Muscle of leg (tissue), 11 donors: ENCODE data around the gene AGBL1. TPM values are rescaled to one million over a fixed set of nuclear protein-coding genes. Genes with fewer than 3 reads are reported as not detected.

Experiments
- DNase-seq: peaks from one replicate; pipeline ENCODE4 v3.0.0; 2013
- H3K27ac ChIP-seq: one replicate; pipeline ENCODE4 v1.5.1; 2013; ENCODE audit warnings: mild to moderate bottlenecking, low read length, control low read depth
- H3K27me3 ChIP-seq: one replicate; pipeline ENCODE4 v1.6.1; 2013; ENCODE audit warnings: low read length; ENCODE audit not compliant: control insufficient read depth, insufficient read depth
- H3K36me3 ChIP-seq: one replicate; pipeline ENCODE4 v1.6.1; 2013; ENCODE audit warnings: low read length; ENCODE audit not compliant: control insufficient read depth, insufficient read depth
- H3K4me1 ChIP-seq: one replicate; pipeline ENCODE4 v1.6.1; 2013; ENCODE audit warnings: low read length; ENCODE audit not compliant: control insufficient read depth, insufficient read depth
- H3K4me3 ChIP-seq: one replicate; pipeline ENCODE4 v1.5.1; 2013; ENCODE audit warnings: low read length, control low read depth
- H3K9me3 ChIP-seq: replicated peaks from 2 replicates; pipeline ENCODE4 v1.6.1; 2013; ENCODE audit warnings: low read depth, low read length; ENCODE audit not compliant: control insufficient read depth
- WGBS: methylation state at CpG from one replicate; pipeline ENCODE4 v1.1.5; 2013; ENCODE audit warnings: missing lambda C conversion rate; ENCODE audit not compliant: insufficient coverage; 5-methylcytosine and 5-hydroxymethylcytosine counted together
- polyA plus RNA-seq, 8 donors: library from polyadenylated mRNA; unstranded; fragments of 120-200 nt; gene quantifications; one replicate each; pipeline versions ENCODE4 v1.2.1 to v1.2.3, GENCODE V29; 2013; ENCODE audit warnings: inconsistent platforms in 1 of 8, low replicate concordance in 1 of 8; ENCODE audit not compliant: insufficient read length in 8 of 8, insufficient read depth in 1 of 8
- total RNA-seq: library from RNA; stranded (reverse); fragments of 120-200 nt; gene quantifications from one replicate; pipeline ENCODE4 v1.2.4, GENCODE V29; 2013

Gene AGBL1
- total and polyA plus RNA-seq, 9 donors: 6.0 to 18.1 (median 7.9) TPM

DNA sequence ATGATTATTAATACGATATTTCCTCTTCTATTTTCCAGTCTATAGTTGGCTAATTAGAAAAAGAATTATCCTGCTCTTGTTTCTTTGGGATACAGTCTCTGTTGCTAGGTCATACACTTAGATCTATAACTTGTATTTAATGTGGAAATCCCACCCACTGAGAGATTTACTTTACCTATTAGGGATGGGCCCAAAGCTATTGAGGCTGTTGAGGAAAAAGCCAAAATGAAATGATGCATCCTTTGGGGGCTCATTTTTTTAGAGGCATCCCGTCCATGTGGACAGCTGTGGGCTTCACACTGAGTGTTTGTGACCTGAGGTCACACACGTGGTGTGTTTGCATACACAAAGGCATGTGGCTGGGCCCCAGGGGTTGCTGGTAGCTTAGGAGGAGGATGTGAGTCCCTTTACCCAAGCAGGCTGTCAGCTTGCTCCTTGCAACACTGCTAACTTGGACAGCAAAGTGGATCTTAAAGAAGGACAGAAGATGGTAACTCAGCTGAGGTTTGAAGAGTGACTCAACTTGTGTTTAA lies 477.4 kb downstream of the AGBL1 start:
- Histone ChIP-seq H3K4me3 (no peak overlapping the region), H3K36me3 (no peaks in the 10 kb centered on the region), H3K4me1 (peaks cover 21% of the 10 kb centered on the region), H3K27me3 (no peaks in the 10 kb centered on the region), H3K9me3 (no peaks in the 10 kb centered on the region), H3K27ac (peak overlapping the region; percentile 38)
- DNase-seq: peak; percentile 89
- 0% methylated on average over 1 of the region's 3 CpGs for WGBS

DNA sequence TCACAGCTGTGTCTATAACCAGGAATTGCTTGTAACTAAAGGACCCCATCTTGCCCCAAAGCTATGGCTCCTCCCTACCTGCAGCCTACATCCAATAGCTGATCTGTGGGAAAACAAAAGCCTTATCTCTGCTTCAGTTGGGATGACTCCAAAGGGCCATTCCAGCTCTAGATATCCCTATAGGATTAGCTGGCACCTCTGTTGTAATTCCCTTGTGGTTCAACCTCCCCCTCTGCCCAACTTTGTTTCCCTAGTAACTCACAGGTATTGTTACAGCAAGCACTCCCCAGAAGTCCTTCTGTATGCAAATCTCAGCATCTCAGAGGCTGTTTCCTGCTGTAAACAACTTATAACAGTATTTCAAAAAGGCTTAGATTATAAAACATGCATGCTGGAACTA lies 478.6 kb downstream of the AGBL1 start:
- Histone ChIP-seq H3K27ac (no peak overlapping the region), H3K36me3 (no peaks in the 10 kb centered on the region), H3K9me3 (no peaks in the 10 kb centered on the region), H3K4me1 (peaks cover 21% of the 10 kb centered on the region), H3K27me3 (no peaks in the 10 kb centered on the region), H3K4me3 (no peak overlapping the region)
- no peak for DNase-seq

DNA sequence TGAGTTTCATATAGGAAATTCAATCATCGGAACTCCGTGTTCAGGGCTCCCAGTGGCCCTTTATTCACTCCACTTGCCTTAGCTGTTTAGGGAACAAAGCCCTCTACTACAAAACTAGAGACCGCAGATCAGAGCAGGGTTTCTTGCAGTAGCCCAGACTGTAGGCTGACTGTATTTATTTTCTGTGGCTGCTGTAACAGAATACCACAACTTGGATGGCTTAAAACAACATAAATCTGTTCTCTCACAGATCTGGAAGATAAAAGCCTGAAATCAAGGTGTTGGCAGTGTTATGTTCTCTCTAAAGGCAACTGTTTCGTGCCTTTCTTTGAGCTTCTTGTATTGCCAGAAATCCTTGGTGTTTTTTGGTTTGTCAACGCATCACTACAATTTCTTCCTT lies 479.0 kb downstream of the AGBL1 start:
- H3K4me3 ChIP-seq: no peak overlapping the region
- no peak overlapping the region for H3K27ac ChIP-seq
- no peaks in the 10 kb centered on the region for H3K36me3 ChIP-seq
- no peaks in the 10 kb centered on the region for H3K9me3 ChIP-seq
- peaks cover 21% of the 10 kb centered on the region for H3K4me1 ChIP-seq
- WGBS: 33% methylated on average over 1 of the region's 5 CpGs
- DNase-seq: peak; percentile 21
- no peaks in the 10 kb centered on the region for H3K27me3 ChIP-seq

DNA sequence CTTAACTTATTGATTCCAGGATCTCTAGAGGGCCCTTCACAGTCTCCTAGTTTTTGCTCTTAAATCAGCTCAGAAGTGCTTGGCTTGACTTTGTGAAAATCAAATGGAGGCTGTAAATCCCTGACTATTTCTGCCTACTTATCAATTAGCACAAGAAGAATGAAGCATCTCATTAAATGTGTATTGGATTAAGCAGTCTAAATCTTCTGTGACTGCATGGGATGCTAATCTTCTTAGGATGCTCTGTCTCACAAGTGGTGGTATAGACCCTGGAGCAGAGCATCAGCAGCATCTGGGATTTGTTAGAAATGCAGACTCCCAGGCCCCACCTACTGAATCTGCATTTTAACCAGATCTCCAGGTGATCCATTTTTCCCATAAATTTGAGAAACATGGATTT lies 488.7 kb downstream of the AGBL1 start:
- Histone ChIP-seq H3K4me3 (no peak overlapping the region), H3K27ac (no peak overlapping the region), H3K27me3 (no peaks in the 10 kb centered on the region), H3K4me1 (no peaks in the 10 kb centered on the region), H3K9me3 (no peaks in the 10 kb centered on the region), H3K36me3 (no peaks in the 10 kb centered on the region)
- DNase-seq: no peak

DNA sequence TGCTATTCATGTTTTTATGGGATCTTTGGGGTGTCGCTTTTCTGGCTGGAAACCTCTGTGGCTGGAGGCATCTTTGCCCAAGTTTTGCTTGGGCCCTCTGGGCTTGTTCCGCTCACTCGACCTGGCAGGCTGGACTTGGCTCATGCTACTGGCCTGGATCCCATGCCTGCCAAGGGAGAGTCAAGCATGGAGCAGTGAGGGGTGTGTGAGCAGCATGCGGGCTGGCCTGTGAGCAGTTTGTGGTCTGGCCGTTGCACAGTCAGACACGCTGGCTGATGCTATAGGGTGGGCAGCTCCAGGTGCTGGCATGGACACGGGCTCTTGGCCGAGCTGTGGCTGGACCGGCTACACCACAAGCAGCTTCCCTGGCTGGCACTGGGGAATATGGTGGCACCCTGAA lies 491.1 kb downstream of the AGBL1 start:
- Histone ChIP-seq H3K27me3 (no peaks in the 10 kb centered on the region), H3K4me1 (no peaks in the 10 kb centered on the region), H3K9me3 (no peaks in the 10 kb centered on the region), H3K36me3 (no peaks in the 10 kb centered on the region), H3K27ac (no peak overlapping the region), H3K4me3 (no peak overlapping the region)
- DNase-seq: no peak
- WGBS: 79% methylated on average over 9 of the region's 9 CpGs

DNA sequence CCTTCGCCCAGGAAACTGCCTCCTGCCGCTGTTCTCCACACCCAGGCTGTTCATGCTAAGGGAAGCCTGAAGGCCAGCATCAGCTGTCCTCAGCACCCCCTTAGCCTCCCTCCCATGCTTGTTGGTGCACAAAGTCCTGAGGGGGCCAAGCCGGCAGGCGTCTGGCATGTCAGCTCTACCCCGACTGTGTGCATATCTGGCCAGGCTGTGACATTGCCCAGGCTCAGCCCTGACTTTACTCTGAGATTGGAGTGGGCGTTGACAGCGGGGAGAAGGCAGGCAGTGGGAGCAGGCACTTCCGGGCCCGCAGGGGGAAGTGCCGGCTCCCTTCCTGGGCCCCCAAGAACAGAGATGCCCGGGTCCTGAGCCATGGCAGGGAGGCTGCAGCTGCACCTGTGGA lies 492.2 kb downstream of the AGBL1 start:
- H3K27ac ChIP-seq: no peak overlapping the region
- WGBS: 81% methylated on average over 5 of the region's 11 CpGs
- no peaks in the 10 kb centered on the region for H3K27me3 ChIP-seq
- no peak overlapping the region for H3K4me3 ChIP-seq
- DNase-seq: no peak
- H3K9me3 ChIP-seq: no peaks in the 10 kb centered on the region
- no peaks in the 10 kb centered on the region for H3K4me1 ChIP-seq
- no peaks in the 10 kb centered on the region for H3K36me3 ChIP-seq

DNA sequence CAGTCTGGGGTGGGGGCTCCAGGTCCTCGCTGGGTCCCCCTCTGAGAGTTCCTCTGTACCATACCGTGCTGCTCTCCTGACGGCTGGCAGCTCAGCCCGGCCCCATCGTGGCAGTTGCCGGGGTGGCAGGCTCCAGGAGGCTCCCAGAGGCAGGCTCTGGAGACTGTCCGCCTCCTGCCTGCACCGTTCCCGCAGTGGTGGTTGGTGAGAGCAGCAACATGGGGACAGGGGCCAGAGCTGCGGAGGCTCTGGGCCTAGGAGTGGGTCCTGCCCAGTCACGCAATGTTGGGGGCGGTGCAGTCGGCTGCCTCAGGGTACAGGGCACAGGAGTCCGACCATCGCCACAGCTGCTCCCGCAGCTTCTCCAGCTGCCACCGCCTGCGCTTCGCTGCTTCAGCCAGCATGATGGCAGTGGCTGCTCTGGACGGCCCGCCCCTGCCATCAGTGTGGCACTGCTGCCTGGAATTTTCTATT lies 492.7 kb downstream of the AGBL1 start:
- H3K27ac ChIP-seq: no peak overlapping the region
- no peaks in the 10 kb centered on the region for H3K4me1 ChIP-seq
- H3K36me3 ChIP-seq: no peaks in the 10 kb centered on the region
- no peaks in the 10 kb centered on the region for H3K9me3 ChIP-seq
- DNase-seq: no peak
- H3K27me3 ChIP-seq: no peaks in the 10 kb centered on the region
- WGBS: 79% methylated on average over 19 of the region's 21 CpGs
- H3K4me3 ChIP-seq: no peak overlapping the region

DNA sequence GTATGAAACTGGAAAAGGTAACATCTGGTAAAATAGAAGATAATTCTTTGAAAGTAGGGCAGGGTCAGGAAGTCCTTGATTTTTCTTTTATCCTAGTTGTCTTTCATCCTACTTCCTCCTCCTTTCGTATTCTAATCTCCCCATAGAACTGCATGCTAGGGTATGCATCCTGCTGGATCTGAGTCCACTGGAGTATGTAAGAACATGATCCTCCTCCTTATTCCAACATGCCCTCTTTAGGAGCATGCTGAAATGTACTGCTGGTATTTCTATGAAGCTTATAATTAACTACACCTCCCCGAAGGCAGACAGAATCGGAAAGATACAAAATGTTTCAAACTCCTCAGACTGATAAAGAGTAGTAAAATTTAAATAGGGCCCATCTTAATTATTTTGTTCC lies 493.8 kb downstream of the AGBL1 start:
- DNase-seq: no peak
- Histone ChIP-seq H3K36me3 (no peaks in the 10 kb centered on the region), H3K9me3 (no peaks in the 10 kb centered on the region), H3K27me3 (no peaks in the 10 kb centered on the region), H3K4me1 (no peaks in the 10 kb centered on the region), H3K4me3 (no peak overlapping the region), H3K27ac (no peak overlapping the region)
- WGBS: no CpG with 5 or more reads among the region's 3 CpGs

DNA sequence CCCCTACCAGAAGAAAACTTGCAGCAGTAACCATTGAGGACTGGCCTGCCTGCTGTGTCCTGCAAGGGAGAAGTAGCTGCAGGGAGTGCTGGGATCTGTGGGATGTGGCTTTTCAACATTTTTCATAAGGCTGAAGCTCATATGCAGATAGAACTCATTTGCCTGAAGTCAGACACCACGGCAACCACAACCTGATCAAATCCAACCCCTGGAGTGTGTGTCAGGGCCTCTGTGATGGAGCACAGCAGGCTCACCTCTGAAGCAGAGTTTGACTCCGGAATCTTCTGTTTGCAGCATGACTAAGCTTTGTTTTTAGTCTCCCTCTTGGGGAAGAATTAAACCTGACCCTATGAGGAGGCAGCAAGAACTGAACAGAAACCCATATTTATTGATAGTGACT lies 508.7 kb downstream of the AGBL1 start:
- no peak for DNase-seq
- Histone ChIP-seq H3K27ac (no peak overlapping the region), H3K9me3 (no peaks in the 10 kb centered on the region), H3K4me3 (no peak overlapping the region), H3K36me3 (no peaks in the 10 kb centered on the region), H3K4me1 (peaks cover 8% of the 10 kb centered on the region), H3K27me3 (no peaks in the 10 kb centered on the region)
- WGBS: 33% methylated on average over 1 of the region's 2 CpGs

DNA sequence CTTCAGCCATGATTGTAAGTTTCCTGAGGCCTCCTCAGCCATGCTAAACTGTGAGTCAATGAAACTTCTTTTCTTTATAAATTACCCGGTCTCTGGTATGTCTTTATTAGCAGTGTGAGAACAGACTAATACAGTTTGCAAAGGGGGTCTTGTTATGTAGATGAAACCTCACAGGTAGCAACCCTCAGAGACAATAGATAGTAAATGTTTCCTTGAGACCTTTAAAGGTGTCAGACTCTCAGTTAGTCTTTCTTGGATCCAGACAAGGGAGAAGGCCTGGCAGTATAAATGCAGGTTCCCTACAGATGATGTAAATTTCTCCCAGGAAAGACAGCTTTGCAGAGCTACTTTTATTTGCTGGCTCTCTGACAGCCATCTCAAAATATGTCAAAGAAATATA lies 510.8 kb downstream of the AGBL1 start:
- WGBS: no CpG with 5 or more reads among the region's 1 CpG

DNA sequence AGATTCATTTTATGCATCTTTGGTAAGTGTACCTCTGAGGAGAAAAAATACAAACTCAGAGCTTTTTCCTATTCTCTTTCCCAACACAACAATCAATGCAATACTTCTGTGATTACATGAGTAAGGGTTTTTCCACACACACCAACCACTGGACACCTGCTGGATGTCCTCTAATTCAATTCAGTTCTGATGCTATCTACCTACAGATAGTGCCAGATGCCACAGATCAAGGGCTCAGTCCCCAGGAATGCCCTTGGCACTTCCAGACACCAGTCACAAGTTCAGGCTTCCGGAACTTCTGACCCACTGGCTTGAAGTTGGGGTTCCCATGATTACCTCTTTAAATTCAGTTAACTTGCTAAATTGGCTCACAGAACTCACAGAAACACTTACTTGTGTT lies 511.5 kb downstream of the AGBL1 start:
- 100% methylated on average over 1 of the region's 1 CpG for WGBS
- peaks cover 8% of the 10 kb centered on the region for H3K4me1 ChIP-seq
- no peak overlapping the region for H3K4me3 ChIP-seq
- H3K27ac ChIP-seq: no peak overlapping the region
- H3K27me3 ChIP-seq: no peaks in the 10 kb centered on the region
- H3K36me3 ChIP-seq: no peaks in the 10 kb centered on the region
- no peak for DNase-seq
- no peaks in the 10 kb centered on the region for H3K9me3 ChIP-seq

More for the DNA sequence above, 510.8 kb downstream of the AGBL1 start:
- Histone ChIP-seq H3K9me3 (no peaks in the 10 kb centered on the region), H3K27ac (no peak overlapping the region), H3K4me3 (no peak overlapping the region), H3K36me3 (no peaks in the 10 kb centered on the region), H3K4me1 (peaks cover 8% of the 10 kb centered on the region), H3K27me3 (no peaks in the 10 kb centered on the region)
- no peak for DNase-seq
